Stimulated activated naive B cell treated with anti-CD40 and anti-IgM and Interleukin-4, amounts not matched to agents 10 μg/mL and 1 μg/mL and 100 μg/mL, for 72 hours (primary cell): ENCODE measurements around the gene SIGLEC15.
"Not testable (repeated sequence)": the region's sequence is repeated elsewhere in the genome, so short reads cannot be mapped to it uniquely, and the experiment has no call there.

Source experiments
- ATAC-seq, 2 donors: fragments of 150-1000 bp; cut with Tn5 transposase; replicated peaks; 2 replicates each; pipeline ENCODE4 v1.10.0; 2021; ENCODE audit warnings: moderate library complexity in 1 of 2
- DNase-seq: peaks from one replicate; pipeline ENCODE4 v3.0.0; 2021
- H3K27ac Mint-ChIP-seq: one replicate; pipeline ENCODE4 v1.8.0; 2022; ENCODE audit warnings: mild to moderate bottlenecking, mixed read lengths
- H3K27me3 Mint-ChIP-seq, 2 donors: one replicate each; pipeline ENCODE4 v1.8.0; 2022; ENCODE audit warnings: mixed read lengths in 2 of 2
- H3K36me3 Mint-ChIP-seq, 2 donors: one replicate each; pipeline ENCODE4 v1.8.0; 2022; ENCODE audit warnings: mixed read lengths in 2 of 2, mild to moderate bottlenecking in 1 of 2
- H3K4me1 Mint-ChIP-seq, 2 donors: one replicate each; pipeline ENCODE4 v1.8.0; 2022; ENCODE audit warnings: mixed read lengths in 2 of 2, mild to moderate bottlenecking in 1 of 2
- H3K4me3 Mint-ChIP-seq, 2 donors: one replicate each; pipeline ENCODE4 v1.8.0; 2022; ENCODE audit warnings: mild to moderate bottlenecking in 2 of 2, mixed read lengths in 2 of 2, moderate library complexity in 1 of 2
- H3K9me3 Mint-ChIP-seq, 2 donors: one replicate each; pipeline ENCODE4 v1.8.0; 2022; ENCODE audit warnings: mixed read lengths in 2 of 2, mild to moderate bottlenecking in 1 of 2

The SIGLEC15 gene

GRCh38 chr18:45802814-45803492 lies 22.5 kb upstream of the SIGLEC15 start:
- no peak for DNase-seq
- H3K9me3 Mint-ChIP-seq = peaks cover 7 to 9% of the 10 kb centered on the region in 2 donors
- ATAC-seq = peak; percentile 56 to 76

GRCh38 chr18:45805551-45805950 lies 19.9 kb upstream of the SIGLEC15 start:
- H3K36me3 Mint-ChIP-seq = peaks cover 14 to 22% of the 10 kb centered on the region in 2 donors
- ATAC-seq (no peak), DNase-seq (no peak)
- peaks cover 4 to 6% of the 10 kb centered on the region in 2 donors for H3K9me3 Mint-ChIP-seq
- H3K4me1 Mint-ChIP-seq = peaks cover 4 to 15% of the 10 kb centered on the region in 2 donors
- H3K27ac Mint-ChIP-seq = no peak overlapping the region
- peaks cover 26 to 42% of the 10 kb centered on the region in 2 donors for H3K27me3 Mint-ChIP-seq
- H3K4me3 Mint-ChIP-seq = no peak overlapping the region

More at GRCh38 chr18:45802814-45803492, 22.5 kb upstream of the SIGLEC15 start:
- H3K4me1 Mint-ChIP-seq = peaks cover 4 to 15% of the 10 kb centered on the region in 2 donors
- peaks cover 15 to 33% of the 10 kb centered on the region in 2 donors for H3K36me3 Mint-ChIP-seq
- H3K27ac Mint-ChIP-seq = peak overlapping the region; percentile 1
- peaks cover 27 to 37% of the 10 kb centered on the region in 2 donors for H3K27me3 Mint-ChIP-seq
- H3K4me3 Mint-ChIP-seq = no peak overlapping the region

DNA sequence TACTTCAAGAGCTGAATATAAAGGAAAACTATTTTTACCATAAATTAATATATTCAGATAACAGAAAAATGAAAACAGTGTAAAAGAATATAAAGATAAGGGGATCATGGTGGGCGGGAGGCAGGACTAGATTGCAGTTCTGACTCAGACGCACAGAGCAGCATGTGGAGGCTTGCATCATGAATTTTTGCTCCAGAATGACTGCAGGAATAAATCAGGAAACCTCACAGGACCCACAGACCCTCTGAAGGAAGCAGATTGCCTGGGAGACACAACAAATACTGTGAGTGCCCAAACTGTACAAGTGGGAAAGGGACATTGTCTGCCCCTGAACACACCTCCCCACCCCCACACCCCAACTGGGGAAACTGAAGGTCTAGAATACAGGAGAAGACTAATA lies 19.2 kb upstream of the SIGLEC15 start:
- Mint-ChIP-seq H3K36me3 (peaks cover 11 to 19% of the 10 kb centered on the region in 2 donors), H3K4me1 (peaks cover 4 to 15% of the 10 kb centered on the region in 2 donors), H3K9me3 (peaks cover 4 to 6% of the 10 kb centered on the region in 2 donors), H3K27ac (no peak overlapping the region), H3K27me3 (peaks cover 22 to 42% of the 10 kb centered on the region in 2 donors), H3K4me3 (no peak overlapping the region)
- no peak for ATAC-seq
- DNase-seq = no peak

- DNase-seq, H3K27ac Mint-ChIP-seq, H3K9me3 Mint-ChIP-seq, H3K4me3 Mint-ChIP-seq: not testable (repeated sequence)
- ATAC-seq = peak; percentile 5 to 14
- H3K4me1 Mint-ChIP-seq = peaks cover 4 to 15% of the 10 kb centered on the region in 2 donors
- H3K27me3 Mint-ChIP-seq = peaks cover 18 to 39% of the 10 kb centered on the region in 2 donors
- peaks cover 11 to 16% of the 10 kb centered on the region in 2 donors for H3K36me3 Mint-ChIP-seq
These were observed 18.3 kb upstream of the SIGLEC15 start for GRCh38 chr18:45807144-45807543.

GRCh38 chr18:45814733-45815132 lies 10.7 kb upstream of the SIGLEC15 start:
- not testable (repeated sequence) for H3K9me3 Mint-ChIP-seq, ATAC-seq, H3K4me3 Mint-ChIP-seq, H3K4me1 Mint-ChIP-seq, DNase-seq, H3K27ac Mint-ChIP-seq, H3K36me3 Mint-ChIP-seq
- H3K27me3 Mint-ChIP-seq = peaks cover 0 to 12% of the 10 kb centered on the region in 2 donors

DNA sequence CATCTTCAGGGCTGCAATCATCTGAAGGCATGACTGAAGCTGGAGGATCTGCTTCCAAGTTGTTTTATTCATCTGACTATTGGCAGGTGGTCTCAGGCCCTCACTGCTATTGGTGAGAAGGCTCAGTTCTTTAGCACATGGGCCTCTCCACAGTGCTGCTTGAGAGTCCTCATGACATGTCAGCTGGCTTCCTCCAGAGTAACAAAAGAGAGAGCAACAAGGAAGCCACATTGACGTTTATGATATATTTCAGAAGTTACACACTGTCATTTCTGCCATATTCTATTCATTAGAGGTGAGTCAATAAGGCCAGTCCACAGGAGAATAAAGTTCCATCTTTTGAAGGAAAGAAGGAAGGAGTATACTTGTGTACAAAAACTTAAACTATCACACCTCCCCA lies 7.9 kb upstream of the SIGLEC15 start:
- Mint-ChIP-seq H3K4me3 (no peak overlapping the region), H3K9me3 (peaks cover 8 to 15% of the 10 kb centered on the region in 2 donors), H3K27me3 (peaks cover 3 to 30% of the 10 kb centered on the region in 2 donors), H3K36me3 (peaks cover 3 to 8% of the 10 kb centered on the region in 2 donors), H3K27ac (no peak overlapping the region), H3K4me1 (peaks cover 0 to 9% of the 10 kb centered on the region in 2 donors)
- DNase-seq (no peak), ATAC-seq (no peak)

DNA sequence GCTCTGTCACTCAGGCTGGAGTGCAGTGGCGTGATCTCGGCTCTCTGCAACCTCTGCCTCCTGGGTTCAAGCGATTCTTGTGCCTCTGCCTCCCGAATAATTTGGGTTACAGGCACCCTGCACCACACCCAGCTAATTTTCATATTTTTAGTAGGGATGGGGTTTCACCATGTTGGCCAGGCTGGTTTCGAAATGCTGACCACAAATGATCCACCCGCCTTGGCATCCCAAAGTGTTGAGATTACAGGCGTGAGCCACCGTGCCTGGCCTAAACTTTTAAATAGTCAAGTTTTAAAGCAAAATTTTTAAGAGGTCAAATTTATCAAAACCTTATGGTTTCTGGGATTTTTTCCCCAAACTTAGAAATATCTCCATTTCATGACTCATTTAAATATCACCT lies 6.7 kb upstream of the SIGLEC15 start:
- not testable (repeated sequence) for ATAC-seq, H3K4me1 Mint-ChIP-seq, H3K4me3 Mint-ChIP-seq, H3K36me3 Mint-ChIP-seq, H3K27ac Mint-ChIP-seq, DNase-seq
- Mint-ChIP-seq H3K9me3 (peaks cover 8 to 15% of the 10 kb centered on the region in 2 donors), H3K27me3 (peaks cover 3 to 36% of the 10 kb centered on the region in 2 donors)

DNA sequence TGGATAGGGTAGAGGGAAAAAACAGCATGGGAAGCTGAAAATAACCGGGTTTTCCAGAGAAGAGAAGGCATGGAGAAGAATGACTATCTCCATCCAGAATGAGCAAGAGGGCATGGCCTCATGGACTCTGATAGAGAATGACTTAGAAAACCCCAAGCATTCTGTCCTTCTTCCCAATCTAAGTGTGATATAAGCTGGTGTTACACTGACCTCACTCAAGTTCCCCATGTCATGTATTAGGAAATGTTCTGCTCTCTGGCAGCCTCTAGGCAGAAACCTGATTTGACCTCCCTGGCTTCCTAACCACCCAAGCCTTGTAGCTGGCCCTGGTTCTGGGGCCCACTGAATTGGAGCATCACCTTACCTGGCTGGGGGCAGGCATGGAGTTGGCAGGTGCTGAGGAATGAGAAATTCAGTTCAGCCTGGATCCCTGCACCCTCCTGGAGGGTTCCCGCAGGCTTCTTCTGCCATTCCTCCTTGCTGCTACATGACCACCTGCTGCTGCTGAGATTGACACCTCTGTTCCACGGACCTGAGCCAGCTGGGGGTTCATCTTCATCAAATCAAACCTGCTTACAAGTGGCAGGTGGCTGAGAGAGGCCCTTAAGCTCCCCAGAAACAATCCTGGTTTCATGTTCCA lies 5.2 kb upstream of the SIGLEC15 start:
- Mint-ChIP-seq H3K27me3 (peaks cover 10 to 45% of the 10 kb centered on the region in 2 donors), H3K4me3 (no peak overlapping the region), H3K4me1 (peaks cover 4 to 12% of the 10 kb centered on the region in 2 donors), H3K9me3 (peaks cover 8 to 18% of the 10 kb centered on the region in 2 donors), H3K36me3 (peaks cover 3 to 8% of the 10 kb centered on the region in 2 donors), H3K27ac (no peak overlapping the region)
- ATAC-seq = no peak
- DNase-seq = no peak

- Mint-ChIP-seq H3K36me3 (peaks cover 6 to 8% of the 10 kb centered on the region in 2 donors), H3K27me3 (peaks cover 13 to 49% of the 10 kb centered on the region in 2 donors), H3K4me1 (peaks cover 12 to 20% of the 10 kb centered on the region in 2 donors), H3K9me3 (peaks cover 8 to 17% of the 10 kb centered on the region in 2 donors), H3K27ac (no peak overlapping the region), H3K4me3 (no peak overlapping the region)
- DNase-seq (no peak), ATAC-seq (no peak)
These were observed 4.4 kb upstream of the SIGLEC15 start for GRCh38 chr18:45821026-45821425.

GRCh38 chr18:45821711-45822110 lies 3.8 kb upstream of the SIGLEC15 start:
- Mint-ChIP-seq H3K9me3 (peaks cover under 1 to 12% of the 10 kb centered on the region in 2 donors), H3K4me3 (no peak overlapping the region), H3K4me1 (peaks cover 13 to 24% of the 10 kb centered on the region in 2 donors), H3K36me3 (peaks cover 3% of the 10 kb centered on the region in 2 donors), H3K27me3 (peaks cover 14 to 46% of the 10 kb centered on the region in 2 donors), H3K27ac (no peak overlapping the region)
- ATAC-seq (no peak), DNase-seq (no peak)

GRCh38 chr18:45826084-45826483 lies 609 bp downstream of the SIGLEC15 start:
- Mint-ChIP-seq H3K36me3 (peaks cover 0 to 3% of the 10 kb centered on the region in 2 donors), H3K4me3 (no peak overlapping the region), H3K27me3 (peaks cover 21 to 54% of the 10 kb centered on the region in 2 donors), H3K4me1 (peaks cover 33 to 57% of the 10 kb centered on the region in 2 donors), H3K9me3 (peaks cover 0 to 11% of the 10 kb centered on the region in 2 donors), H3K27ac (no peak overlapping the region)
- ATAC-seq (no peak), DNase-seq (no peak)

- not testable (repeated sequence) for DNase-seq, H3K4me3 Mint-ChIP-seq, ATAC-seq, H3K36me3 Mint-ChIP-seq, H3K9me3 Mint-ChIP-seq
- H3K4me1 Mint-ChIP-seq = peaks cover 33 to 57% of the 10 kb centered on the region in 2 donors
- H3K27me3 Mint-ChIP-seq = peaks cover 21 to 52% of the 10 kb centered on the region in 2 donors
- H3K27ac Mint-ChIP-seq = peak overlapping the region; percentile 44
These were observed 1.2 kb downstream of the SIGLEC15 start for GRCh38 chr18:45826716-45827115.

DNA sequence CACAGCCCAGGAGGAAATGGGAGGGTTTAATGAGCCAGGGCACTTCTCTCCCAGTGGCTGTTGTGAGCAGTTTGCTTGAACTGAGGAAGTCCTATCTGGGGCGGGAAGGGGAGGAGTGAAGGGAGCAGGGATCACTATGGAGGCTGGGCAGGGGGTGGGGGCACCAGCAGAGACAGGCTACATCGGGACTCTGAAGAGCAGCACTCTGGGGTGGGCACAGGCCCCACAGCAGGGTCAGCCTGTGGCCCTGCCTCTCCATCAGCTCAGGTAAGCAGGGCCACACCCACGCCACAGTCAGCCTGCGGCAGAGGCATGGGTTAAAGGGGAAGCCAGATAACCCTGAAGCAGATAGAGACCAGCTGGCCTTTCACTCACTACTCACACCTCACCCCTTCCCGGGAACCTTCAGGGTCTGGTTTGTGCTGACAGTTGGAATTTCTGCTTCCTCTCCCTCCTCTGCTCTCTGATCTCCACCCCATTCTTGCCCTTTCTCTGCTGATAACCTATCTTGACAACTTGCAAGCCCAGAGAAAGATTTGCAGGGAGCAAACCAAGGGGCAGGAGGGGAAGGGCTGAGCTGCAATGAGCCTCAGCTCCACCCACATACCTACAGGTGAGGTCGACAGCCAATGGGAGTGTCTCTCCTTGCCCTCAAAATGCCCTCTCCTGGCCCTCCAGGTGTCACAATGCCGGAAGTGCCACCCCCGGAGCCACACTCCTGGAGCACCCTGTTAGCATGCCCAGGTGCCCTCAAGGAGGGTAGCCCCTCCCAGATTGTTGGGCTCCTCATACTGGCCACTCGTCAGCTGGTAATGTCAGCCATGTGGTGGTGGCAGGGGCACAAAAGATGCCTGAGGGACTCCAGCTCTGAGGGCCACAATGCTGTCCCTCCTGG lies 3.7 kb downstream of the SIGLEC15 start:
- no peak overlapping the region for H3K4me3 Mint-ChIP-seq
- H3K27ac Mint-ChIP-seq = no peak overlapping the region
- H3K4me1 Mint-ChIP-seq = peaks cover 33 to 56% of the 10 kb centered on the region in 2 donors
- H3K27me3 Mint-ChIP-seq = peaks cover 27 to 50% of the 10 kb centered on the region in 2 donors
- ATAC-seq (no peak), DNase-seq (no peak)
- peaks cover 0 to 3% of the 10 kb centered on the region in 2 donors for H3K9me3 Mint-ChIP-seq
- peaks cover 0 to 3% of the 10 kb centered on the region in 2 donors for H3K36me3 Mint-ChIP-seq

GRCh38 chr18:45829855-45830254 lies 4.4 kb downstream of the SIGLEC15 start:
- Mint-ChIP-seq H3K9me3 (no peaks in the 10 kb centered on the region), H3K4me1 (peaks cover 29 to 49% of the 10 kb centered on the region in 2 donors), H3K27me3 (peaks cover 25 to 50% of the 10 kb centered on the region in 2 donors), H3K36me3 (peaks cover 0 to 3% of the 10 kb centered on the region in 2 donors), H3K4me3 (no peak overlapping the region), H3K27ac (no peak overlapping the region)
- ATAC-seq = no peak
- DNase-seq = no peak
